Panc1 (cell line): ENCODE data around the gene FRMD4A. TPM values are rescaled to one million over a fixed set of nuclear protein-coding genes. Genes with fewer than 3 reads are reported as not detected.

Source experiments
- ATAC-seq: fragments of 200-7000 bp; cut with Tn5 transposase; 2 replicates; pipeline ENCODE4 v1.9.1; 2020; ENCODE audit warnings: mild to moderate bottlenecking, moderate library complexity
- BruUV-seq: library from RNA; stranded (reverse); fragments of 400-500 nt; replicated peaks from 2 replicates; lab custom pipeline; 2021; lab: Mats Ljungman, UMichigan
- CTCF ChIA-PET: fragments of 300-600 bp; sonication (Branson Sonifier 250); formaldehyde crosslinking; loops from one replicate; lab custom pipeline; 2022; ENCODE audit warnings: antibody characterized with exemption; lab: Charles Lee
- POLR2A ChIA-PET: fragments of 300-600 bp; sonication (Branson Sonifier 250); formaldehyde crosslinking; loops from one replicate; lab custom pipeline; 2022; ENCODE audit warnings: antibody characterized with exemption; lab: Charles Lee
- DNase-seq: peaks from one replicate; pipeline ENCODE4 v3.0.0-alpha.2; 2010; ENCODE audit warnings: low read depth, low spot score
- H3K27ac ChIP-seq: 2 replicates; pipeline ENCODE4 v1.5.1; 2011; ENCODE audit warnings: mild to moderate bottlenecking, low read length, inconsistent platforms
- H3K27me3 ChIP-seq: fragments of 200-500 bp; sonication (Bioruptor generic); 2 replicates; pipeline ENCODE4 v1.6.0; 2014; ENCODE audit warnings: low read length, inconsistent platforms; ENCODE audit not compliant: control insufficient read depth, insufficient read depth
- H3K36me3 ChIP-seq: fragments of 200-500 bp; sonication (Bioruptor generic); 2 replicates; pipeline ENCODE4 v1.5.1; 2014; ENCODE audit warnings: inconsistent platforms, mild to moderate bottlenecking, low read length, moderate library complexity; ENCODE audit not compliant: control insufficient read depth, insufficient read depth
- H3K4me1 ChIP-seq: 2 replicates; pipeline ENCODE4 v1.5.1; 2011; ENCODE audit warnings: inconsistent platforms, mild to moderate bottlenecking, low read length, moderate library complexity; ENCODE audit not compliant: control insufficient read depth, insufficient read depth
- H3K4me3 ChIP-seq, 2 experiments: 2 replicates each; pipeline ENCODE4 v1.5.1; 2011 to 2012; ENCODE audit warnings: low read depth in 2 of 2, low read length in 2 of 2, mild to moderate bottlenecking in 2 of 2, inconsistent platforms in 1 of 2, moderate library complexity in 1 of 2
- H3K9me3 ChIP-seq: fragments of 200-500 bp; sonication (Bioruptor generic); 2 replicates; pipeline ENCODE4 v1.5.1; 2014; ENCODE audit warnings: low read depth, mild to moderate bottlenecking, inconsistent platforms, low read length, moderate library complexity; ENCODE audit not compliant: control insufficient read depth, insufficient read depth
- CTCF ChIP-seq: fragments of 450-650 bp; IDR thresholded peaks from 2 replicates; pipeline ENCODE4 v1.5.1; 2017; ENCODE audit warnings: mild to moderate bottlenecking
- POLR2AphosphoS5 ChIP-seq: IDR thresholded peaks from 2 replicates; pipeline ENCODE4 v1.6.1; 2012; ENCODE audit warnings: mild to moderate bottlenecking, low read depth, low read length, moderate library complexity
- REST ChIP-seq, 2 experiments: IDR thresholded peaks; 2 replicates each; pipeline ENCODE4 v1.6.1; 2011 to 2012; ENCODE audit warnings: low read depth in 2 of 2, control low read depth in 1 of 2, low read length in 1 of 2, mild to moderate bottlenecking in 1 of 2, moderate library complexity in 1 of 2; ENCODE audit not compliant: insufficient read depth in 1 of 2
- SIN3A ChIP-seq: IDR thresholded peaks from 2 replicates; pipeline ENCODE4 v1.6.1; 2012; ENCODE audit warnings: low read depth, mild to moderate bottlenecking, low read length, moderate library complexity, borderline replicate concordance; ENCODE audit not compliant: insufficient read depth
- TCF7L2 ChIP-seq: IDR thresholded peaks from 2 replicates; pipeline ENCODE4 v1.6.1; 2011; ENCODE audit warnings: mild to moderate bottlenecking, low read depth, low read length, inconsistent platforms
- in situ Hi-C: cut with HindIII; loops from 2 replicates; pipeline ENCODE4 v1.10.0; 2016; ENCODE audit warnings: low sequenced_read_pairs, low pct_unique_long_range_greater_than_20kb
- intact Hi-C: fragments of 100-400 bp; cut with micrococcal nuclease; formaldehyde crosslinking; loops from one replicate; pipeline ENCODE4 v1.10.0; 2022; ENCODE audit not compliant: unreplicated experiment
- total RNA-seq: library from RNA; stranded (reverse); gene quantifications from one replicate; pipeline ENCODE4 v1.2.1, GENCODE V29; 2021; ENCODE audit not compliant: unreplicated experiment

FRMD4A gene
- total RNA-seq, 1 experiment from 2014 or later = 7.1 TPM

GRCh38 chr10:13685885-13686284, 644.8 kb downstream of the FRMD4A start:
- POLR2A ChIA-PET = no interaction called here
- intact Hi-C loops (no loop called here), in situ Hi-C loops (no loop called here)
- ATAC-seq (no peak), DNase-seq (no peak)
- no TSS peak for BruUV-seq
- Histone ChIP-seq H3K4me1 (no peaks in the 10 kb centered on the region), H3K27me3 (no peaks in the 10 kb centered on the region), H3K9me3 (no peaks in the 10 kb centered on the region), H3K36me3 (no peaks in the 10 kb centered on the region), H3K4me3 (no peak overlapping the region), H3K27ac (no peak overlapping the region)
- CTCF ChIA-PET = no interaction called here
- TF ChIP-seq SIN3A (no peak), REST (IDR thresholded peaks at IDR 0.05; ENCODE audit: insufficient read depth in 1 of 2, low read depth in 2 of 2, low read length in 1 of 2) (no peak), CTCF (no peak), TCF7L2 (no peak), POLR2AphosphoS5 (no peak)

GRCh38 chr10:13684806-13685482, 645.8 kb downstream of the FRMD4A start:
- no TSS peak for BruUV-seq
- in situ Hi-C loops (no loop called here), intact Hi-C loops (no loop called here)
- CTCF ChIA-PET = no interaction called here
- Histone ChIP-seq H3K36me3 (no peaks in the 10 kb centered on the region), H3K4me3 (no peak overlapping the region), H3K4me1 (no peaks in the 10 kb centered on the region), H3K27ac (no peak overlapping the region), H3K9me3 (no peaks in the 10 kb centered on the region), H3K27me3 (no peaks in the 10 kb centered on the region)
- POLR2A ChIA-PET = no interaction called here
- no peak for TF ChIP-seq SIN3A
- no peak for TF ChIP-seq TCF7L2
- no peak for TF ChIP-seq CTCF
- no peak for TF ChIP-seq POLR2AphosphoS5
- DNase-seq (no peak), ATAC-seq (no peak)
